HepG2 (cell line): Measurements from ENCODE around the gene IGF2. TPM values are rescaled to one million over a fixed set of nuclear protein-coding genes. Genes with fewer than 3 reads are reported as not detected.
A peak's percentile ranks its signal among the peaks of the same experiment; 100 is the strongest.

ENCODE experiments used
- ARID3A ChIP-seq: IDR thresholded peaks from 2 replicates; pipeline ENCODE4 v1.6.1; 2012; ENCODE audit warnings: low read depth, low read length, improper control_type of control experiment
- ATM ChIP-seq: fragments of 450-650 bp; IDR thresholded peaks from 2 replicates; pipeline ENCODE4 v1.7.1; 2017; ENCODE audit warnings: mild to moderate bottlenecking, borderline replicate concordance
- BRF2 ChIP-seq: sonication (generic); formaldehyde crosslinking; IDR thresholded peaks from 2 replicates; pipeline ENCODE4 v1.8.1; 2022; ENCODE audit warnings: mild to moderate bottlenecking, missing genetic modification reagents
- FOXM1 ChIP-seq: sonication (generic); formaldehyde crosslinking; IDR thresholded peaks from 2 replicates; pipeline ENCODE4 v1.5.0; 2020; ENCODE audit warnings: missing genetic modification reagents
- GZF1 ChIP-seq: sonication (generic); formaldehyde crosslinking; IDR thresholded peaks from 2 replicates; pipeline ENCODE4 v1.5.1; 2020; ENCODE audit warnings: mild to moderate bottlenecking, missing genetic modification reagents
- HNRNPLL ChIP-seq: fragments of 200-400 bp; formaldehyde crosslinking; IDR thresholded peaks from 2 replicates; pipeline ENCODE4 v1.6.1; 2017; ENCODE audit warnings: mild to moderate bottlenecking, low read depth, low read length; ENCODE audit not compliant: poor library complexity, severe bottlenecking
- IRF1 ChIP-seq: sonication (generic); formaldehyde crosslinking; IDR thresholded peaks from 2 replicates; pipeline ENCODE4 v1.4.0; 2020; ENCODE audit warnings: low read depth, mild to moderate bottlenecking, missing genetic modification reagents
- JARID2 ChIP-seq: sonication (generic); formaldehyde crosslinking; IDR thresholded peaks from 2 replicates; pipeline ENCODE4 v1.8.1; 2023; ENCODE audit warnings: missing genetic modification reagents, inconsistent platforms; ENCODE audit not compliant: insufficient replicate concordance
- JDP2 ChIP-seq: sonication (generic); formaldehyde crosslinking; IDR thresholded peaks from 2 replicates; pipeline ENCODE4 v1.8.1; 2022; ENCODE audit warnings: missing genetic modification reagents, borderline replicate concordance
- LCORL ChIP-seq, 2 experiments: fragments of 450-650 bp in 1 of 2; sonication (generic) in 1 of 2; formaldehyde crosslinking in 1 of 2; IDR thresholded peaks; 2 replicates each; pipeline versions ENCODE4 v1.5.0 to v1.6.1; 2017 to 2020; ENCODE audit warnings: antibody characterized with exemption in 1 of 2, missing genetic modification reagents in 1 of 2
- MATR3 ChIP-seq: sonication (generic); formaldehyde crosslinking; IDR thresholded peaks from 2 replicates; pipeline ENCODE4 v1.4.0; 2020; ENCODE audit warnings: missing genetic modification reagents
- MAX ChIP-seq: IDR thresholded peaks from 2 replicates; pipeline ENCODE4 v1.6.1; 2012; ENCODE audit warnings: inconsistent platforms
- NFE2 ChIP-seq: sonication (generic); formaldehyde crosslinking; IDR thresholded peaks from 2 replicates; pipeline ENCODE4 v1.4.0; 2020; ENCODE audit warnings: missing genetic modification reagents
- PAWR ChIP-seq: sonication (generic); formaldehyde crosslinking; IDR thresholded peaks from 2 replicates; pipeline ENCODE4 v1.4.0; 2020; ENCODE audit warnings: missing genetic modification reagents, mild to moderate bottlenecking, borderline replicate concordance
- RFX5 ChIP-seq: IDR thresholded peaks from 2 replicates; pipeline ENCODE4 v1.6.1; 2011; ENCODE audit warnings: low read depth, low read length, improper control_type of control experiment
- SRSF9 ChIP-seq: fragments of 200-400 bp; formaldehyde crosslinking; IDR thresholded peaks from 2 replicates; pipeline ENCODE4 v1.6.1; 2018; ENCODE audit warnings: borderline replicate concordance, mild to moderate bottlenecking, low read depth, low read length; ENCODE audit not compliant: insufficient read depth, poor library complexity, severe bottlenecking
- SRY ChIP-seq: sonication (generic); formaldehyde crosslinking; IDR thresholded peaks from 2 replicates; pipeline ENCODE4 v1.8.0; 2022; ENCODE audit warnings: mild to moderate bottlenecking, missing genetic modification reagents
- YEATS2 ChIP-seq: sonication (generic); formaldehyde crosslinking; IDR thresholded peaks from 2 replicates; pipeline ENCODE4 v1.4.0; 2020; ENCODE audit warnings: missing genetic modification reagents, borderline replicate concordance
- ZIK1 ChIP-seq: sonication (generic); formaldehyde crosslinking; IDR thresholded peaks from 2 replicates; pipeline ENCODE4 v1.5.0; 2020; ENCODE audit warnings: mild to moderate bottlenecking, low read depth, missing genetic modification reagents, borderline replicate concordance
- ZNF263 ChIP-seq: sonication (generic); formaldehyde crosslinking; IDR thresholded peaks from 2 replicates; pipeline ENCODE4 v1.4.0; 2020; ENCODE audit warnings: missing genetic modification reagents
- ZNF264 ChIP-seq: sonication (generic); formaldehyde crosslinking; IDR thresholded peaks from 2 replicates; pipeline ENCODE4 v1.4.0; 2020; ENCODE audit warnings: missing genetic modification reagents
- ZNF292 ChIP-seq: sonication (generic); formaldehyde crosslinking; IDR thresholded peaks from 2 replicates; pipeline ENCODE4 v1.8.1; 2022; ENCODE audit warnings: mild to moderate bottlenecking, low read depth, missing genetic modification reagents, borderline replicate concordance
- ZNF674 ChIP-seq: sonication (generic); formaldehyde crosslinking; IDR thresholded peaks from 2 replicates; pipeline ENCODE4 v1.5.0; 2020; ENCODE audit warnings: low read depth, mild to moderate bottlenecking, missing genetic modification reagents
- ZNF687 ChIP-seq: sonication (generic); formaldehyde crosslinking; IDR thresholded peaks from 2 replicates; pipeline ENCODE4 v1.5.1; 2020; ENCODE audit warnings: mild to moderate bottlenecking, missing genetic modification reagents, moderate library complexity
- polyA plus RNA-seq, 8 experiments: library from polyadenylated mRNA; depleted of rRNA in 3 of 8; stranded (reverse) in 7 of 8; unstranded in 1 of 8; fragments of >200 nt; fragmentation: Illumina TruSeq in 4 of 8; extraction: Trizol in 4 of 8; gene quantifications; 2 replicates each; pipeline versions ENCODE4 v1.2.1 to v1.2.3, GENCODE V29; 2011 to 2016; ENCODE audit warnings: low read depth in 4 of 8, missing spikeins in 1 of 8, mixed read lengths in 1 of 8; ENCODE audit not compliant: insufficient read depth in 1 of 8
- total RNA-seq, 5 experiments: library from RNA; depleted of rRNA; stranded (reverse); fragments of >200 nt; fragmentation: Illumina TruSeq; extraction: Trizol; gene quantifications; 2 replicates each; pipeline ENCODE4 v1.2.3, GENCODE V29; 2016; ENCODE audit warnings: low read depth in 1 of 5

IGF2 gene
- total and polyA plus RNA-seq, 2 of the 13 experiments (the other 11 are each of a cell fraction or from before 2014, with no cell fraction given), result 79.1 to 254 TPM

GRCh38 chr11:2102883-2103213, 36.3 kb downstream of the IGF2 start (continued):
- no peak for TF ChIP-seq LCORL (IDR thresholded peaks at IDR 0.05)
- peak; percentile 18 for TF ChIP-seq LCORL (CRISPR knock-in tag; IDR thresholded peaks at IDR 0.05)
- no peak for TF ChIP-seq RFX5
- no peak for TF ChIP-seq IRF1 (CRISPR knock-in tag)
- TF ChIP-seq JDP2 (CRISPR knock-in tag), result no peak
- no peak for TF ChIP-seq SRSF9
- TF ChIP-seq ZNF292 (CRISPR knock-in tag), result no peak
- TF ChIP-seq MAX, result 0 out of 2 replicates have a peak, but pooled peaks have one; percentile 5
- TF ChIP-seq ZNF674 (CRISPR knock-in tag), result no peak
- no peak for TF ChIP-seq BRF2 (CRISPR knock-in tag)
- no peak for TF ChIP-seq FOXM1 (CRISPR knock-in tag)
- TF ChIP-seq MATR3 (CRISPR knock-in tag), result no peak
- TF ChIP-seq HNRNPLL, result no peak
- peak; percentile 53 for TF ChIP-seq ZNF687 (CRISPR knock-in tag)
- no peak for TF ChIP-seq JARID2
- TF ChIP-seq SRY (CRISPR knock-in tag), result no peak
- no peak for TF ChIP-seq ZNF264 (CRISPR knock-in tag)
- TF ChIP-seq GZF1, result no peak
- TF ChIP-seq ATM, result no peak
- TF ChIP-seq NFE2, result no peak
- no peak for TF ChIP-seq ARID3A
- TF ChIP-seq PAWR (CRISPR knock-in tag), result no peak
- TF ChIP-seq ZNF263 (CRISPR knock-in tag), result no peak
- no peak for TF ChIP-seq YEATS2 (CRISPR knock-in tag)
- TF ChIP-seq ZIK1 (CRISPR knock-in tag), result no peak
